SK-MEL-5 (cell line): ENCODE results near the gene OSCP1. TPM values are rescaled to one million over a fixed set of nuclear protein-coding genes. Genes with fewer than 3 reads are reported as not detected.

Experiments
- DNase-seq: peaks from one replicate; pipeline ENCODE4 v3.0.0-alpha.2; 2016; ENCODE audit warnings: low read depth, low spot score
- in situ Hi-C: cut with HindIII; loops from 2 replicates; pipeline ENCODE4 v1.10.0; 2016; ENCODE audit warnings: low sequenced_read_pairs, high pct_unique_total_duplicates, low pct_unique_long_range_greater_than_20kb
- small RNA-seq, 2 experiments: library from RNA; depleted of rRNA; stranded (forward); fragments of <200 nt; gene quantifications; one replicate each; pipeline ENCODE3, GENCODE V24; 2014
- total RNA-seq: library from RNA; depleted of rRNA; stranded (reverse); fragments of >200 nt; shearing (Covaris generic); gene quantifications from 2 replicates; pipeline ENCODE4 v1.2.3, GENCODE V29; 2014; rRNA removed

OSCP1 gene
- total RNA-seq, 1 experiment from 2014 or later = 5.2 TPM

- in situ Hi-C loops = no loop called here
- DNase-seq = no peak
These were observed 68.8 kb downstream of the OSCP1 start for GRCh38 chr1:36381405-36381804.

GRCh38 chr1:36380782-36381181 is 69.5 kb downstream of the OSCP1 start:
- DNase-seq = no peak
- in situ Hi-C loops = no loop called here

- DNase-seq = no peak
- in situ Hi-C loops = no loop called here
These were observed 70.1 kb downstream of the OSCP1 start for GRCh38 chr1:36380143-36380619.

DNA sequence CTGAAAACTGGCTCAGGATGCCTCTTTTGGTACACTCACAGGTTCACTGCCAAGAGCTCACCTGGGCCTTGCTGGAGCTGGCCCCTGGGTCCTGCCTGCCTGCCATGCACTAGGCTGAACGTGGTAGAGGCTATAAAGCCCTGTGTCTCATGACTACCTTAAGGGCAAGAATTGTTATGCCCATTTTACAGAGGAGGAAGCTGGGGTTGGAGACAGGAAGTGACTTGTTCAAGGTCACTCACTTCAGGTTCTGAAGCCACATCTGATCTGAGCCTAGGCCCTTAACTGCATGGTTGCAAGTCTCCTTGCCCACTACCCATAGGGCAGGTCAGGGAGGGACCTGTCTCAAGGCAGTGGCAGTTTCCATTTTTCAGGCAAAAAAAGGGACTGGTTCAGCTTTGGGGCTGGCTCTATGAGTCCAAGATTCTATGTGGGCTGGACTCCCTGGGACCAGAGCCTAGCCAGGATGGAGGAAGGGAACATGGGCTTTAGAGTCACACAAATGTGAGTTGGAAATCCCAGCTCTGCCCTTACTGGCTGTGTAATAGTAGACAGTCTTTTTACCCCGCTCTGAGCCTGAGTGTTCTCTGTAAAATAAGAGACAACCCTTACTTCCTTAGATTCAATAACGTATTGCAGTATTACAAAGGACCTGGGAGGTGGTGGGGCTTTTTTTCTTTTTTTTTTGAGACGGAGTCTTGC is 72.3 kb downstream of the OSCP1 start:
- in situ Hi-C loops = no loop called here
- DNase-seq = no peak

- DNase-seq = no peak
- in situ Hi-C loops = no loop called here
These were observed 77.6 kb downstream of the OSCP1 start for GRCh38 chr1:36372617-36373016.

DNA sequence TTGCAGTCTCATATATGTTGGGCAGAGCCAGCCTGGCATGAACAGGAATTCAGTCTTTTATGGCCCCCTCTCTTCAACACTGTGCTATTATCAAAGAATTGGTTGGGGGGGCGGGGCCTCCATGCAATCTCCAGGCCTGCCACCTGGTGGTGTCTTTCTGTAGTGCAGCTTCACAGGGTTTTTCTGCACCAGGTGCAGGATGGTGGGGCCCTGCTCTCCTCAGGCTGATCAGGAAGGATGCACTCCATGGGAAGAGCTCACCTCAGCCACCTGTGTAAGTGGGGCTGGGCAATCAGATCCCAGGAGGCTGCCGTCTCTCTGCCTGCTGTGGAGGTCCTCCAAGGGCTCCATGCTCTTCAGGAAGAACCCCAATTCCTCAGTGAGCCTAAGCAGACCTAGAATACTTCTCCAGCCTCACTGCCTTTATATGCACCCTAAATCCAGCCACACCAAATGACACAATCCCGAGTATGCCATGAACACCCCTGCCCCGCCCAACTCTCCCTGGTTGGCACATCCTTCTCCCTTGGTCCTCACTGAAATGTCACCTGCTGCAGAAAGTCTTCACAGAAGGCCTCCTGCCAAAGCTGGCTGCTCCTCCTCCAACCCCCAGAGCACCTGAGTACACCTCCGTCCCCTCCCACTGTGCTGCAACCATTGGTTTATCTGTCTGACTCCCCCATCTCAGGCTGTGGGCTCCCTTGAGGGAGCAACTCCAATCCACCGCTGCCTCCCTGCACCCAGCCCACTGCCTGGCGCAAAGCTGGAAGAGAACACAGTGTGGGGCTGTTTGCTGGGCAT is 81.0 kb downstream of the OSCP1 start:
- peak; percentile 70 for DNase-seq
- in situ Hi-C loops = no loop called here

Small RNA genes lying within 50 kb of the gene (small RNA-seq; reads per million reads assigned to genes)
- gene RNU4-27P (0 reads per million in 2 experiments), gene SNORA63C (0 to 0.04 reads per million in 2 experiments)

Other genes starting within 250 kb of the OSCP1 start
- gene THRAP3, start 226.0 kb downstream of the OSCP1 start, total RNA-seq = 63.2 and 65.1 TPM in 2 replicates
- 0.11 and 0.98 TPM in 2 replicates for gene SH3D21, start 144.1 kb downstream of the OSCP1 start, total RNA-seq
- 2.8 and 5.2 TPM in 2 replicates for gene EVA1B, start 126.8 kb downstream of the OSCP1 start, total RNA-seq
- 14.5 and 14.6 TPM in 2 replicates for gene STK40, start 64.5 kb downstream of the OSCP1 start, total RNA-seq
- gene LSM10, start 52.5 kb downstream of the OSCP1 start, total RNA-seq = 5.3 and 6.3 TPM in 2 replicates
- 99.6 and 113 TPM in 2 replicates for gene MRPS15, start 13.9 kb upstream of the OSCP1 start, total RNA-seq
- not detected in 2 replicates for gene CSF3R, start 32.5 kb upstream of the OSCP1 start, total RNA-seq